AG04450 (cell line): Measurements from ENCODE around the gene DUSP5. TPM values are rescaled to one million over a fixed set of nuclear protein-coding genes. Genes with fewer than 3 reads are reported as not detected.
A peak's percentile ranks its signal among the peaks of the same experiment; 100 is the strongest.

Source experiments
- CTCF ChIA-PET: fragments of 300-600, 350-600 bp; formaldehyde crosslinking; extraction: SDS; loops from one replicate; lab custom pipeline; 2022; ENCODE audit warnings: antibody characterized with exemption, inconsistent platforms; lab: Charles Lee
- POLR2A ChIA-PET: fragments of 350-600 bp; formaldehyde crosslinking; extraction: SDS; loops from one replicate; lab custom pipeline; 2021; ENCODE audit warnings: antibody characterized with exemption, inconsistent platforms; lab: Yijun Ruan, JAX
- DNase-seq: peaks from one replicate; pipeline ENCODE4 v3.0.0-alpha.2; 2011; ENCODE audit warnings: low read depth, low spot score
- H3K27ac ChIP-seq: one replicate; pipeline ENCODE4 v1.5.1; 2012; ENCODE audit warnings: low read depth, low read length, control low read depth
- H3K27me3 ChIP-seq: one replicate; pipeline ENCODE4 v1.6.0; 2012; ENCODE audit warnings: low read length; ENCODE audit not compliant: control insufficient read depth, insufficient read depth
- H3K4me3 ChIP-seq: 2 replicates; pipeline ENCODE4 v1.5.1; 2011; ENCODE audit warnings: mild to moderate bottlenecking, low read depth, low read length, control low read depth
- H3K9me3 ChIP-seq: 2 replicates; pipeline ENCODE4 v1.5.1; 2012; ENCODE audit warnings: low read length; ENCODE audit not compliant: control insufficient read depth, insufficient read depth
- CTCF ChIP-seq: IDR thresholded peaks from 2 replicates; pipeline ENCODE4 v1.5.1; 2011; ENCODE audit warnings: low read depth, low read length, control low read depth, inconsistent platforms
- polyA plus RNA-seq: library from polyadenylated mRNA; depleted of rRNA; stranded (reverse); fragments of >200 nt; gene quantifications from 2 replicates; pipeline ENCODE4 v1.2.3, GENCODE V29; 2011

DUSP5 gene
- polyA plus RNA-seq, 1 experiment = 35.7 TPM

DNA sequence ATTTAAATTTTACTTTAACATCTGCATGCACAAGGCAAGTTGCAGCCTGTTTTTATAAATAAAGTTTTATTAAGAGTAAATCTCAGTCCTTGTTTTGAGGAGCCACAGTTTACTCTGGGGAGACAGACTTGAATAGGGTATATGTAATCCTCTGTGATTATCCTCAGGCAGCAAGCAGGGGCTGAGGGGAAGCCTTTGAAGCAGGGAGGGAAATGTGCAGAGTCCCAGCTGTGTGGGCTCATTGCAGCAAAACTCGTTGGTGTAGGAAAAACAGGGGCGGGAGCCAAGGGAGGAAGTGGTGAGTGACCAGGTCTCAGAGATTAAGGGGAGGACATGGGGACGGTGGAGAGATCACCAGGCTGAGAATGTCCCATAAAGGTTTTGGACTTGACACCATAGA is 35.4 kb downstream of the DUSP5 start:
- CTCF ChIA-PET = no interaction called here
- no peak for TF ChIP-seq CTCF
- no peak for DNase-seq

DNA sequence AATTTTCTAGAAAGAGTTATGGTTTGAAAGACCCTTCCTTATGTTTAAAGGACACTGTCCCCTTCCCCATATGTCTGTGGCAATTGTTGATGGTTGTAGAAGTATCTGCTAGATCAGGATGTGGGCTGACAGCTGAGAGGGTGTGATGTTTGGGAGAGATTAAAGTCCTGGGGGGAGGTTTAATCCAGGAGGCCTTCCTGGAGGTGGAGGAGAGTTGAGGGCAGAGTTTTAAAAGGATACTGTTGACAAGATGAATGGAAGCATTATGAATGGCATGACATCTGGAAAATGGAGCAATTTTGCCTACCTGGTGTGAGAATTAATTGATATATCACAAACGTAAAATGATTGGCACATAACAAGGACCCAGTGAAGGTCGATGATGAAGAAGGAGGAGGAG is 36.9 kb downstream of the DUSP5 start:
- CTCF ChIA-PET = interaction anchor here (1.2 kb wide), 1 partner anchor 12 kb away, joined by 4 read pairs; no protein-coding TSS in a partner anchor

More for the DNA sequence above, 35.4 kb downstream of the DUSP5 start:
- Histone ChIP-seq H3K9me3 (no peaks in the 10 kb centered on the region; the same call in 1 of the 2 replicates), H3K27ac (peak overlapping the region; percentile 11), H3K4me3 (no peak overlapping the region), H3K27me3 (no peaks in the 10 kb centered on the region)
- POLR2A ChIA-PET = no interaction called here

DNA sequence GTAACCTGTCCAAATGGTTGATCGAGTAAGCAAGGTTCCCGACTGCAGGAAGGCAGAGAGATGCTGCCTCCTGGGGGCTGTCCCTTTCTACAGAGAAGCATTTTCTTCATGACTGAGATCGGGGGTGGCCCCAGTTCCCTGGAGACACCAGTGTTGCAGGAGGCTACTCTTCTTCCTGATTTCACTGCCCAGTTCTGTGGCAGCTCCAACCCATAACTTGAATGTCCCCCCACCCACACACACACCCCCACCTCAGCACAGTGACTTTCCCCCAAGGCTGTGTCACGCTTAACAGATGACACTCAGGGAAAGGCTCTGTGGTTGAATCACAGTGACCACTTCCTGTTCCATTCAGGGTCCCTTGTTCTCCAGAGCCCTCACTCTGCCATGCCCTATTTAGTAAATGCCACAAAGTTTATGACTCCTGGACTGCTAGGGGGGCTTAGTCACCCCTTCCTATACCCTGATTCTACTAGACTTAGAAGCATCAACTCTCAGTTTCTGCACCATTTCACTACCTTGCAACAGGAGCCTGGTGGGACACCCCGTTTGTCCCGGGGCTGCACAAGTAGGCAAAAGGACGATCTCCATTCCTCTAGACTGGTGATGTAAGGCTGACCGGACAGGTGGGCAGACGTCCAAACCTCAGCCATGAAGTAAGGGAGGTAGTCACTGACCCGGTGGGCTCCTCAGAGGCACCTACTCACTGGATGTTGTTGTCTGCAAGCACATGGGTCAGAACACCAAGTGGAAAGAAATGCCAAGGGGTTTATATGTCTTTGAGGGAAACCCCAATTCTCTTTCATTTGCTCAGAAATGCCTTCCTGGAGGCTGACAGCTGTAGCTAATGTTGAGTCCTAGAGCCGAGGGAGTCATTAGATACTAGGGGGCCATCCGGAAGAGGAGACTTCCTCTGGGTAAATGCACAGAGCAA is 38.5 kb downstream of the DUSP5 start:
- peak; percentile 30 for TF ChIP-seq CTCF
- CTCF ChIA-PET = interaction anchor here (1.5 kb wide), 1 partner anchor 10 kb away, joined by 9 read pairs; no protein-coding TSS in a partner anchor
- POLR2A ChIA-PET = no interaction called here
- H3K9me3 ChIP-seq = no peaks in the 10 kb centered on the region
- no peaks in the 10 kb centered on the region for H3K27me3 ChIP-seq
- no peak overlapping the region for H3K27ac ChIP-seq
- no peak overlapping the region for H3K4me3 ChIP-seq
- peak; percentile 61 for DNase-seq

More for the DNA sequence above, 36.9 kb downstream of the DUSP5 start:
- Histone ChIP-seq H3K27me3 (no peaks in the 10 kb centered on the region), H3K27ac (no peak overlapping the region), H3K4me3 (no peak overlapping the region), H3K9me3 (no peaks in the 10 kb centered on the region; the same call in 1 of the 2 replicates)
- no peak for DNase-seq
- no peak for TF ChIP-seq CTCF
- POLR2A ChIA-PET = no interaction called here

DNA sequence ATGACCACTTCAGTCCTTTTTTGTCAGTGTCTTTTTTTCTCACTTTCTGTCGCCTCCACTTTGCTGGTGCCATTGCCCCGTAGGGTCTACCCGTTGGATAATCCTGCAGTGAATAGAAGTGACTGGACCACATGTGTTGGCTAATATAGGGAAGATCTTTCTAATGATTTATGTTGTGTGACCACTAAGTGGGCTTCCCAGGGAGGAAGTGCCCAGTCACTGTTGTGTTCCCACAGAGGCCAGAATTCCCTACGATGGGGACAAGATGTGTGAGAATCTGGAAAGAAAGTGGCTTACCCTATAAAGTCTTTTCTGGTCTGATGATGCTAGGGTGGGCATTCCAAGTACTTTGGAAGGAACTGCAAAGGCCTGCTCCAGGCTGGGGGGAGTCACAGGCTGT is 41.4 kb downstream of the DUSP5 start:
- CTCF ChIA-PET = no interaction called here
- Histone ChIP-seq H3K27me3 (no peaks in the 10 kb centered on the region), H3K9me3 (no peaks in the 10 kb centered on the region), H3K4me3 (no peak overlapping the region), H3K27ac (no peak overlapping the region)
- POLR2A ChIA-PET = no interaction called here
- TF ChIP-seq CTCF = no peak
- no peak for DNase-seq

GRCh38 chr10:110540031-110540430 is 42.3 kb downstream of the DUSP5 start:
- ChIA-PET POLR2A (no interaction called here), CTCF (interaction anchor here (0.9 to 1.1 kb wide), 2 partner anchors 186 to 234 kb away, joined by 3 read pairs; no protein-coding TSS in a partner anchor)
- no peaks in the 10 kb centered on the region for H3K9me3 ChIP-seq
- H3K27ac ChIP-seq = no peak overlapping the region
- H3K4me3 ChIP-seq = no peak overlapping the region
- H3K27me3 ChIP-seq = no peaks in the 10 kb centered on the region
- TF ChIP-seq CTCF = no peak
- no peak for DNase-seq
